SU-DHL-6 (cell line): ENCODE results near the gene ELMO1.

Experiments
- CTCF ChIP-seq: fragments of 200-600 bp; sonication (generic); IDR thresholded peaks from one replicate; pipeline ENCODE4 v1.5.1; 2017; ENCODE audit warnings: antibody characterized with exemption, mild to moderate bottlenecking, low read length, moderate library complexity; ENCODE audit not compliant: insufficient read depth, poor library complexity, severe bottlenecking
- EZH2phosphoT487 ChIP-seq: fragments of 200-600 bp; sonication (generic), shearing (Covaris generic); conservative IDR thresholded peaks from 2 replicates; pipeline ENCODE4 v1.6.1; 2018; ENCODE audit warnings: mild to moderate bottlenecking, antibody characterized with exemption, low read length, moderate library complexity, mixed read lengths

DNA sequence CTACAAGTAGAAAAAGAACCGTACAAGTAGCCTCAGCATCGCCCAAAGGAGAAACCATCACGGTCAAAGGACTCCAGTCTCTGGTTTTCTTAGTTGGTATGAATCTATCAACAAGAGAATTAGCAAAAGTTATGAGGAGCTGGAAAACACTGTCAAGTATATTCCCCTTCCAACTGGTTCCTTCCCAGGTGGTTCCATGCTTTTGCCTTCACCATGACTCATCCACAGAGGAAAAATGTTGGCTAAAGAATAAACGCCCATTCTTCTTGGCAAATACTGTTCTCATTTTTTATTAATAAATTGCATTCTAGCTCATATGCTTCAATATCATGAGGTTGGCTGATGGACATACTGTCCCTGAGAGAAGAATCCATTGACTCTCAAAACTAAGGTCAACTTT lies 6.4 kb downstream of the ELMO1 start:
- no peak for TF ChIP-seq CTCF
- TF ChIP-seq EZH2phosphoT487, result no peak
